Esophagus muscularis mucosa (tissue), 4 donors: ENCODE results near the gene OR2T8. TPM values are rescaled to one million over a fixed set of nuclear protein-coding genes. Genes with fewer than 3 reads are reported as not detected.
A peak's percentile ranks its signal among the peaks of the same experiment; 100 is the strongest.
"Not testable (repeated sequence)": the region's sequence is repeated elsewhere in the genome, so short reads cannot be mapped to it uniquely, and the experiment has no call there.

Experiments
- DNase-seq: peaks from one replicate; pipeline ENCODE4 v3.0.0-alpha.2; 2017; ENCODE audit errors: extremely low spot score
- H3K27ac ChIP-seq, 4 donors: fragments of 200-600 bp; sonication (generic); replicated peaks in 1 of 4; 1 replicate in 3 of 4; 2 replicates in 1 of 4; pipeline ENCODE4 v1.5.1; 2016 to 2019; ENCODE audit warnings: mild to moderate bottlenecking in 1 of 4
- H3K27me3 ChIP-seq, 4 donors: fragments of 200-600 bp; sonication (generic); one replicate each; pipeline versions ENCODE4 v1.5.1 to v1.6.0; 2016 to 2019
- H3K36me3 ChIP-seq, 4 donors: fragments of 200-600 bp; sonication (generic); one replicate each; pipeline ENCODE4 v1.5.1; 2016 to 2019
- H3K4me1 ChIP-seq, 4 donors: fragments of 200-600 bp; sonication (generic); one replicate each; pipeline ENCODE4 v1.5.1; 2016 to 2019
- H3K4me3 ChIP-seq, 4 donors: fragments of 200-600 bp; sonication (generic); 1 replicate in 2 of 4; 2 replicates in 2 of 4; pipeline ENCODE4 v1.5.1; 2016 to 2019; ENCODE audit warnings: mild to moderate bottlenecking in 4 of 4, moderate library complexity in 1 of 4
- H3K9me3 ChIP-seq, 4 donors: fragments of 200-600 bp; sonication (generic); 1 replicate in 3 of 4; 2 replicates in 1 of 4; pipeline ENCODE4 v1.5.1; 2016 to 2019
- CTCF ChIP-seq, 3 experiments: fragments of 200-600 bp in 2 of 3; fragments of 450-650 bp in 1 of 3; sonication (generic) in 2 of 3; IDR thresholded peaks; one replicate each; pipeline ENCODE4 v1.5.1; 2017 to 2019; ENCODE audit warnings: antibody characterized with exemption in 3 of 3, mild to moderate bottlenecking in 2 of 3, moderate library complexity in 1 of 3
- EP300 ChIP-seq: sonication (generic); formaldehyde crosslinking; IDR thresholded peaks from one replicate; pipeline ENCODE4 v1.6.1; 2017; ENCODE audit warnings: antibody characterized with exemption
- POLR2A ChIP-seq: fragments of 450-650 bp; IDR thresholded peaks from one replicate; pipeline ENCODE4 v1.6.1; 2017; ENCODE audit warnings: antibody characterized with exemption, moderate library complexity, mild to moderate bottlenecking, low read depth
- POLR2AphosphoS5 ChIP-seq, 2 donors: sonication (generic); formaldehyde crosslinking; IDR thresholded peaks; one replicate each; pipeline ENCODE4 v1.6.1; 2017; ENCODE audit warnings: antibody characterized with exemption in 2 of 2
- WGBS: methylation state at CpG from one replicate; pipeline ENCODE4 v1.1.5; 2018; 5-methylcytosine and 5-hydroxymethylcytosine counted together
- intact Hi-C: fragments of 100-400 bp; cut with DNase I; formaldehyde crosslinking; loops from one replicate; pipeline ENCODE4 v1.15.1; 2023
- total RNA-seq, 4 donors: library from RNA; depleted of rRNA; stranded (reverse); fragments of >200 nt; gene quantifications; one replicate each; pipeline versions ENCODE4 v1.1.0 to v1.2.1, GENCODE V29; 2016

The OR2T8 gene
- total RNA-seq, 4 donors from 2014 or later = not detected

GRCh38 chr1:247933989-247934388 is 13.9 kb downstream of the OR2T8 start:
- WGBS = 91% methylated on average over 8 of the region's 8 CpGs
- no peaks in the 10 kb centered on the region for H3K36me3 ChIP-seq
- no peaks in the 10 kb centered on the region for H3K4me1 ChIP-seq
- no peak overlapping the region for H3K27ac ChIP-seq
- H3K9me3 ChIP-seq = peaks cover 0 to 15% (median 0%) of the 10 kb centered on the region in 4 donors
- intact Hi-C loops = no loop called here
- TF ChIP-seq EP300 = no peak
- no peak for TF ChIP-seq POLR2AphosphoS5 (IDR thresholded peaks at IDR 0.05)
- TF ChIP-seq POLR2A = no peak
- no peak for TF ChIP-seq CTCF (IDR thresholded peaks at IDR 0.05)
- H3K4me3 ChIP-seq = no peak overlapping the region
- DNase-seq = no peak
- H3K27me3 ChIP-seq = peaks cover 0 to 16% (median 8%) of the 10 kb centered on the region in 4 donors

- TF ChIP-seq POLR2A (no peak), CTCF (IDR thresholded peaks at IDR 0.05) (no peak), POLR2AphosphoS5 (IDR thresholded peaks at IDR 0.05) (no peak), EP300 (no peak)
- Histone ChIP-seq H3K36me3 (no peaks in the 10 kb centered on the region), H3K4me1 (no peaks in the 10 kb centered on the region), H3K27ac (no peak overlapping the region), H3K9me3 (peaks cover 0 to 15% (median 0%) of the 10 kb centered on the region in 4 donors), H3K4me3 (no peak overlapping the region), H3K27me3 (peaks cover 0 to 16% (median 8%) of the 10 kb centered on the region in 4 donors)
- WGBS = 90% methylated on average over 8 of the region's 9 CpGs
- intact Hi-C loops = no loop called here
- DNase-seq = no peak
Measured at GRCh38 chr1:247935781-247936180, 15.7 kb downstream of the OR2T8 start.

- H3K36me3 ChIP-seq = no peaks in the 10 kb centered on the region
- intact Hi-C loops = no loop called here
- H3K9me3 ChIP-seq = peaks cover 0 to 15% (median 0%) of the 10 kb centered on the region in 4 donors
- 96% methylated on average over 15 of the region's 18 CpGs for WGBS
- H3K27ac ChIP-seq = no peak overlapping the region
- no peak for TF ChIP-seq POLR2A
- TF ChIP-seq POLR2AphosphoS5 (IDR thresholded peaks at IDR 0.05) = no peak
- no peak for TF ChIP-seq EP300
- TF ChIP-seq CTCF (IDR thresholded peaks at IDR 0.05) = no peak
- no peaks in the 10 kb centered on the region for H3K4me1 ChIP-seq
- no peak overlapping the region for H3K4me3 ChIP-seq
- peaks cover 0 to 16% (median 8%) of the 10 kb centered on the region in 4 donors for H3K27me3 ChIP-seq
- DNase-seq = no peak
Measured at GRCh38 chr1:247936415-247936814, 16.4 kb downstream of the OR2T8 start.

- H3K4me1 ChIP-seq, H3K36me3 ChIP-seq, H3K27ac ChIP-seq, DNase-seq, intact Hi-C loops: not testable (repeated sequence)
- TF ChIP-seq CTCF (IDR thresholded peaks at IDR 0.05) = peak in 1 of 3 experiments; percentile 50
- H3K4me3 ChIP-seq = peak overlapping the region in 3 of 4 donors; percentile 27 to 56 (median 32)
- WGBS = 22% methylated on average over 14 of the region's 44 CpGs
- H3K27me3 ChIP-seq = peaks cover 0 to 16% (median 8%) of the 10 kb centered on the region in 4 donors
- peaks cover 0 to 15% (median 0%) of the 10 kb centered on the region in 4 donors for H3K9me3 ChIP-seq
Measured at GRCh38 chr1:247936965-247937734, 17.1 kb downstream of the OR2T8 start.
